MM.1S (cell line): ENCODE results near the gene CD82.

Experiments used
- DNase-seq: peaks from one replicate; pipeline ENCODE4 v3.0.0-alpha.2; 2015
- H2AFZ ChIP-seq: fragments of 300-600 bp; sonication (generic); 2 replicates; pipeline ENCODE4 v1.6.0; 2016; ENCODE audit warnings: antibody characterized with exemption, low read length
- H3F3A ChIP-seq: fragments of 300-600 bp; sonication (generic); 2 replicates; pipeline ENCODE4 v1.6.1; 2016; ENCODE audit warnings: mild to moderate bottlenecking, antibody characterized with exemption, low read length, moderate library complexity, mixed read lengths; ENCODE audit not compliant: insufficient read depth
- H3K27ac ChIP-seq: fragments of 300-600 bp; sonication (generic); 2 replicates; pipeline ENCODE4 v1.5.1; 2016; ENCODE audit warnings: mild to moderate bottlenecking, low read length
- H3K27me3 ChIP-seq: fragments of 300-600 bp; sonication (generic); replicated peaks from 2 replicates; pipeline ENCODE4 v1.6.0; 2016; ENCODE audit warnings: low read length; ENCODE audit not compliant: insufficient read depth
- H3K36me3 ChIP-seq: fragments of 300-600 bp; sonication (generic); replicated peaks from 2 replicates; pipeline ENCODE4 v1.6.1; 2016; ENCODE audit warnings: mild to moderate bottlenecking, low read length, mixed read lengths; ENCODE audit not compliant: insufficient read depth
- H3K4me1 ChIP-seq: fragments of 300-600 bp; sonication (generic); 2 replicates; pipeline ENCODE4 v1.6.1; 2016; ENCODE audit warnings: low read length, mixed read lengths
- H3K4me2 ChIP-seq: fragments of 300-600 bp; sonication (generic); 2 replicates; pipeline ENCODE4 v1.6.0; 2016; ENCODE audit warnings: low read depth, low read length
- H3K4me3 ChIP-seq: fragments of 300-600 bp; sonication (generic); 2 replicates; pipeline ENCODE4 v1.5.1; 2016; ENCODE audit warnings: low read length, mixed read lengths
- H3K79me2 ChIP-seq: fragments of 300-600 bp; sonication (generic); 2 replicates; pipeline ENCODE4 v1.6.1; 2016; ENCODE audit warnings: mixed run types, low read length, mixed read lengths
- H3K9ac ChIP-seq: fragments of 300-600 bp; sonication (generic); 2 replicates; pipeline ENCODE4 v1.6.1; 2016; ENCODE audit warnings: low read length, mixed read lengths
- H3K9me2 ChIP-seq: fragments of 300-600 bp; sonication (generic); replicated peaks from 2 replicates; pipeline ENCODE4 v1.6.1; 2016; ENCODE audit warnings: mild to moderate bottlenecking, low read length, mixed read lengths; ENCODE audit not compliant: insufficient read depth
- H3K9me3 ChIP-seq: fragments of 300-600 bp; sonication (generic); replicated peaks from 2 replicates; pipeline ENCODE4 v1.6.1; 2016; ENCODE audit warnings: mild to moderate bottlenecking, low read length, mixed read lengths; ENCODE audit not compliant: insufficient read depth
- H4K20me1 ChIP-seq: fragments of 300-600 bp; sonication (generic); 2 replicates; pipeline ENCODE4 v1.6.1; 2016; ENCODE audit warnings: mild to moderate bottlenecking, low read length, moderate library complexity, mixed read lengths; ENCODE audit not compliant: insufficient read depth
- CTCF ChIP-seq: fragments of 300-600 bp; sonication (generic); IDR thresholded peaks from 2 replicates; pipeline ENCODE4 v1.5.1; 2016; ENCODE audit warnings: antibody characterized with exemption, low read length, mixed read lengths
- EZH2 ChIP-seq: fragments of 300-600 bp; sonication (generic); optimal IDR thresholded peaks from 2 replicates; pipeline ENCODE3; 2017; ENCODE audit warnings: low read depth, mild to moderate bottlenecking, antibody characterized with exemption, low read length, mixed read lengths
- EZH2phosphoT487 ChIP-seq: fragments of 300-600 bp; sonication (generic); IDR thresholded peaks from 2 replicates; pipeline ENCODE4 v1.6.1; 2018; ENCODE audit warnings: antibody characterized with exemption, low read length

The CD82 gene

GRCh38 chr11:44621784-44622183 lies 56.3 kb downstream of the CD82 start:
- Histone ChIP-seq H3K9me2 (no peaks in the 10 kb centered on the region), H3K36me3 (no peaks in the 10 kb centered on the region), H2AFZ (no peak overlapping the region), H3K9ac (no peak overlapping the region), H3K79me2 (no peaks in the 10 kb centered on the region), H4K20me1 (no peaks in the 10 kb centered on the region), H3K4me2 (no peak overlapping the region), H3K4me3 (no peak overlapping the region), H3F3A (no peaks in the 10 kb centered on the region), H3K9me3 (no peaks in the 10 kb centered on the region), H3K27me3 (no peaks in the 10 kb centered on the region), H3K27ac (no peak overlapping the region), H3K4me1 (no peaks in the 10 kb centered on the region)
- no peak for DNase-seq
- TF ChIP-seq EZH2 = no peak
- no peak for TF ChIP-seq CTCF
- TF ChIP-seq EZH2phosphoT487 = no peak

- Histone ChIP-seq H3K36me3 (no peaks in the 10 kb centered on the region), H3K9me2 (no peaks in the 10 kb centered on the region), H3F3A (no peaks in the 10 kb centered on the region), H3K9ac (no peak overlapping the region), H3K79me2 (no peaks in the 10 kb centered on the region), H3K27ac (no peak overlapping the region), H3K4me2 (no peak overlapping the region), H3K9me3 (no peaks in the 10 kb centered on the region), H2AFZ (no peak overlapping the region), H3K27me3 (no peaks in the 10 kb centered on the region), H4K20me1 (no peaks in the 10 kb centered on the region), H3K4me1 (no peaks in the 10 kb centered on the region), H3K4me3 (no peak overlapping the region)
- no peak for TF ChIP-seq EZH2phosphoT487
- no peak for TF ChIP-seq CTCF
- no peak for TF ChIP-seq EZH2
- DNase-seq = no peak
Measured at GRCh38 chr11:44622190-44622650, 56.8 kb downstream of the CD82 start.

- H3K36me3 ChIP-seq = no peaks in the 10 kb centered on the region
- H3K9me3 ChIP-seq = no peaks in the 10 kb centered on the region
- DNase-seq = no peak
- no peaks in the 10 kb centered on the region for H3K79me2 ChIP-seq
- no peaks in the 10 kb centered on the region for H3K9me2 ChIP-seq
- H3F3A ChIP-seq = no peaks in the 10 kb centered on the region
- no peak overlapping the region for H3K4me2 ChIP-seq
- H4K20me1 ChIP-seq = no peaks in the 10 kb centered on the region
- H2AFZ ChIP-seq = no peak overlapping the region
- H3K9ac ChIP-seq = no peak overlapping the region
- H3K27me3 ChIP-seq = no peaks in the 10 kb centered on the region
- H3K4me3 ChIP-seq = no peak overlapping the region
- no peaks in the 10 kb centered on the region for H3K4me1 ChIP-seq
- no peak overlapping the region for H3K27ac ChIP-seq
- TF ChIP-seq EZH2phosphoT487 = no peak
- no peak for TF ChIP-seq EZH2
- TF ChIP-seq CTCF = no peak
Measured at GRCh38 chr11:44622721-44623258, 57.3 kb downstream of the CD82 start.
